AG09319 (cell line): ENCODE results near the gene TMEM117.

Experiments used
- DNase-seq: peaks from one replicate; pipeline ENCODE4 v3.0.0-alpha.2; 2010; ENCODE audit warnings: low read depth; ENCODE audit errors: extremely low read depth
- CTCF ChIP-seq: IDR thresholded peaks from 2 replicates; pipeline ENCODE4 v1.5.1; 2011; ENCODE audit warnings: low read depth, mild to moderate bottlenecking, inconsistent platforms, low read length, moderate library complexity

TMEM117 gene

GRCh38 chr12:44385964-44386363 lies 550.1 kb downstream of the TMEM117 start:
- TF ChIP-seq CTCF = no peak
- DNase-seq = no peak

- TF ChIP-seq CTCF = no peak
- no peak for DNase-seq
Measured at GRCh38 chr12:44387581-44387980, 551.7 kb downstream of the TMEM117 start.

GRCh38 chr12:44389038-44389437 lies 553.2 kb downstream of the TMEM117 start:
- TF ChIP-seq CTCF = no peak
- DNase-seq = no peak

GRCh38 chr12:44389896-44390295 lies 554.0 kb downstream of the TMEM117 start:
- TF ChIP-seq CTCF = no peak
- no peak for DNase-seq

GRCh38 chr12:44397631-44398030 lies 561.8 kb downstream of the TMEM117 start:
- DNase-seq = no peak
- TF ChIP-seq CTCF = no peak

- no peak for TF ChIP-seq CTCF
- DNase-seq = no peak
Measured at GRCh38 chr12:44403185-44403584, 567.3 kb downstream of the TMEM117 start.

- DNase-seq = no peak
- no peak for TF ChIP-seq CTCF
Measured at GRCh38 chr12:44405297-44405696, 569.4 kb downstream of the TMEM117 start.

- no peak for DNase-seq
- no peak for TF ChIP-seq CTCF
Measured at GRCh38 chr12:44422559-44422958, 586.7 kb downstream of the TMEM117 start.
